IMR-90 (cell line): ENCODE results near the gene SNX5. TPM values are rescaled to one million over a fixed set of nuclear protein-coding genes. Genes with fewer than 3 reads are reported as not detected.

ENCODE experiments used
- ATAC-seq: fragments of 200-7000 bp; cut with Tn5 transposase; 2 replicates; pipeline ENCODE4 v1.9.1; 2020; ENCODE audit warnings: low read depth, mild to moderate bottlenecking, moderate library complexity
- BruUV-seq: library from RNA; stranded (reverse); fragments of 400-500 nt; replicated peaks from 2 replicates; lab custom pipeline; 2021; lab: Mats Ljungman, UMichigan
- CTCF ChIA-PET: fragments of 300-600 bp; formaldehyde crosslinking; extraction: SDS; loops from one replicate; lab custom pipeline; 2021; ENCODE audit warnings: antibody characterized with exemption; lab: Yijun Ruan, JAX
- POLR2A ChIA-PET: fragments of 300-600 bp; sonication (Branson Sonifier 250); formaldehyde crosslinking; loops from one replicate; lab custom pipeline; 2022; ENCODE audit warnings: antibody characterized with exemption; ENCODE audit not compliant: unreplicated experiment; lab: Charles Lee
- DNase-seq: peaks from one replicate; pipeline ENCODE4 v3.0.0; 2013
- H2AFZ ChIP-seq: replicated peaks from 2 replicates; pipeline ENCODE3; 2013; ENCODE audit warnings: low read length, mild to moderate bottlenecking; ENCODE audit not compliant: poor library complexity
- H2AK5ac ChIP-seq: 2 replicates; pipeline ENCODE4 v1.6.1; 2013; ENCODE audit warnings: low read depth, low read length, inconsistent platforms
- H2AK9ac ChIP-seq: replicated peaks from 2 replicates; pipeline ENCODE3; 2013; ENCODE audit warnings: mild to moderate bottlenecking, low read depth, low read length, moderate library complexity; ENCODE audit not compliant: poor library complexity
- H2BK120ac ChIP-seq: 2 replicates; pipeline ENCODE4 v1.6.1; 2013; ENCODE audit warnings: low read depth, low read length, inconsistent platforms
- H2BK15ac ChIP-seq: 3 replicates; pipeline ENCODE4 v1.6.1; 2013; ENCODE audit warnings: low read depth, low read length, inconsistent platforms
- H2BK20ac ChIP-seq: 2 replicates; pipeline ENCODE4 v1.6.1; 2013; ENCODE audit warnings: low read depth, mild to moderate bottlenecking, inconsistent platforms, low read length, moderate library complexity
- H2BK5ac ChIP-seq: 2 replicates; pipeline ENCODE4 v1.6.1; 2013; ENCODE audit warnings: mild to moderate bottlenecking, low read depth, low read length, inconsistent platforms; ENCODE audit not compliant: poor library complexity, severe bottlenecking
- H3K14ac ChIP-seq: replicated peaks from 2 replicates; pipeline ENCODE4 v1.6.1; 2013; ENCODE audit warnings: low read depth, low read length, inconsistent platforms
- H3K18ac ChIP-seq: 2 replicates; pipeline ENCODE4 v1.6.1; 2013; ENCODE audit warnings: low read depth, low read length, control low read depth
- H3K23ac ChIP-seq: 2 replicates; pipeline ENCODE4 v1.6.1; 2013; ENCODE audit warnings: low read depth, low read length, inconsistent platforms
- H3K27ac ChIP-seq: 2 replicates; pipeline ENCODE4 v1.5.1; 2013; ENCODE audit warnings: mild to moderate bottlenecking, control low read depth, low read length; ENCODE audit not compliant: insufficient read depth
- H3K27me3 ChIP-seq: 2 replicates; pipeline ENCODE4 v1.6.1; 2013; ENCODE audit warnings: low read length; ENCODE audit not compliant: control insufficient read depth, insufficient read depth
- H3K36me3 ChIP-seq: 2 replicates; pipeline ENCODE4 v1.6.1; 2013; ENCODE audit warnings: low read length, mixed read lengths; ENCODE audit not compliant: control insufficient read depth, insufficient read depth
- H3K4ac ChIP-seq: 2 replicates; pipeline ENCODE4 v1.6.1; 2013; ENCODE audit warnings: low read depth, low read length, inconsistent platforms
- H3K4me1 ChIP-seq: 2 replicates; pipeline ENCODE4 v1.6.1; 2013; ENCODE audit warnings: low read length, mixed read lengths; ENCODE audit not compliant: control insufficient read depth, insufficient read depth
- H3K4me2 ChIP-seq: 2 replicates; pipeline ENCODE4 v1.6.1; 2013; ENCODE audit warnings: low read depth, mild to moderate bottlenecking, control low read depth, low read length, moderate library complexity
- H3K4me3 ChIP-seq: 2 replicates; pipeline ENCODE4 v1.5.1; 2013; ENCODE audit warnings: low read depth, mild to moderate bottlenecking, control low read depth, low read length, moderate library complexity; ENCODE audit not compliant: insufficient read depth
- H3K56ac ChIP-seq: 2 replicates; pipeline ENCODE4 v1.6.1; 2013; ENCODE audit warnings: low read length, inconsistent platforms; ENCODE audit not compliant: insufficient read depth; ENCODE audit errors: extremely low read depth
- H3K79me1 ChIP-seq, 2 experiments: 2 replicates each; pipeline ENCODE4 v1.6.1; 2013; ENCODE audit warnings: low read length in 2 of 2, inconsistent platforms in 1 of 2, low read depth in 1 of 2
- H3K9ac ChIP-seq: 2 replicates; pipeline ENCODE4 v1.6.1; 2013; ENCODE audit warnings: low read depth, low read length, control low read depth
- H3K9me1 ChIP-seq: 2 replicates; pipeline ENCODE4 v1.6.1; 2013; ENCODE audit warnings: low read length, inconsistent platforms; ENCODE audit not compliant: insufficient read depth
- H3K9me3 ChIP-seq: 2 replicates; pipeline ENCODE4 v1.6.1; 2013; ENCODE audit warnings: low read length; ENCODE audit not compliant: control insufficient read depth, insufficient read depth
- H4K20me1 ChIP-seq: 2 replicates; pipeline ENCODE4 v1.6.1; 2013; ENCODE audit warnings: low read length, inconsistent platforms; ENCODE audit not compliant: insufficient read depth
- H4K5ac ChIP-seq: 2 replicates; pipeline ENCODE4 v1.6.1; 2013; ENCODE audit warnings: mild to moderate bottlenecking, low read depth, low read length, control low read depth
- H4K8ac ChIP-seq, 2 experiments: 2 replicates each; pipeline ENCODE4 v1.6.1; 2013; ENCODE audit warnings: low read depth in 2 of 2, low read length in 2 of 2, control low read depth in 1 of 2, inconsistent platforms in 1 of 2
- H4K91ac ChIP-seq: 2 replicates; pipeline ENCODE4 v1.6.1; 2013; ENCODE audit warnings: low read depth, low read length, inconsistent platforms; ENCODE audit not compliant: insufficient read depth
- BHLHE40 ChIP-seq: fragments of 150-350 bp; IDR thresholded peaks from 2 replicates; pipeline ENCODE4 v1.6.1; 2016; ENCODE audit warnings: mild to moderate bottlenecking, low read depth, low read length
- CTCF ChIP-seq: conservative IDR thresholded peaks from 2 replicates; pipeline ENCODE4 v1.5.1; 2012; ENCODE audit warnings: mild to moderate bottlenecking, low read depth, low read length, improper control_type of control experiment
- ELK1 ChIP-seq: fragments of 150-350 bp; IDR thresholded peaks from 2 replicates; pipeline ENCODE4 v1.6.1; 2016; ENCODE audit warnings: low read depth, mild to moderate bottlenecking, low read length, moderate library complexity, borderline replicate concordance
- FOS ChIP-seq: fragments of 150-350 bp; IDR thresholded peaks from 2 replicates; pipeline ENCODE4 v1.6.1; 2016; ENCODE audit warnings: low read depth, low read length
- MAZ ChIP-seq: IDR thresholded peaks from 2 replicates; pipeline ENCODE4 v1.6.1; 2012; ENCODE audit warnings: low read depth, mild to moderate bottlenecking, low read length, improper control_type of control experiment, moderate library complexity, borderline replicate concordance
- MXI1 ChIP-seq: IDR thresholded peaks from 2 replicates; pipeline ENCODE4 v1.6.1; 2012; ENCODE audit warnings: low read depth, mild to moderate bottlenecking, low read length, moderate library complexity, borderline replicate concordance
- NFE2L2 ChIP-seq: fragments of 150-350 bp; IDR thresholded peaks from 2 replicates; pipeline ENCODE4 v1.6.1; 2016; ENCODE audit warnings: low read depth, mild to moderate bottlenecking, low read length
- RAD21 ChIP-seq: IDR thresholded peaks from 2 replicates; pipeline ENCODE4 v1.6.1; 2012; ENCODE audit warnings: low read length, improper control_type of control experiment
- RCOR1 ChIP-seq: IDR thresholded peaks from 2 replicates; pipeline ENCODE4 v1.6.1; 2012; ENCODE audit warnings: mild to moderate bottlenecking, low read length, improper control_type of control experiment; ENCODE audit not compliant: insufficient replicate concordance
- RFX5 ChIP-seq: IDR thresholded peaks from 2 replicates; pipeline ENCODE4 v1.8.0; 2012; ENCODE audit warnings: low read depth, mild to moderate bottlenecking, low read length, moderate library complexity
- WGBS, 2 experiments: methylation state at CpG; one replicate each; pipeline versions ENCODE4 v1.1.5 to v1.1.7; 2013; ENCODE audit warnings: missing lambda C conversion rate in 2 of 2; ENCODE audit not compliant: insufficient read length in 1 of 2; ENCODE audit errors: extremely low coverage in 2 of 2; 5-methylcytosine and 5-hydroxymethylcytosine counted together
- dilution Hi-C: fragments of 300-500 bp; cut with HindIII; formaldehyde crosslinking; loops from one replicate; pipeline ENCODE4 v1.14.3; 2018; ENCODE audit warnings: low sequenced_read_pairs; ENCODE audit not compliant: unreplicated experiment
- in situ Hi-C: fragments of 300-500 bp; cut with MboI; formaldehyde crosslinking; loops from 3 replicates; pipeline ENCODE4 v1.14.3; 2019; ENCODE audit warnings: low sequenced_read_pairs, inconsistent platforms, mixed read lengths
- intact Hi-C: fragments of 100-400 bp; cut with micrococcal nuclease; formaldehyde crosslinking; loops from 2 replicates; pipeline ENCODE4 v1.10.0; 2022
- polyA plus RNA-seq, 3 experiments: library from polyadenylated mRNA; depleted of rRNA; stranded (reverse); fragments of >200 nt; gene quantifications; 2 replicates each; pipeline ENCODE4 v1.2.3, GENCODE V29; 2012; ENCODE audit warnings: low replicate concordance in 1 of 3
- total RNA-seq: library from RNA; depleted of rRNA; stranded (reverse); fragments of >200 nt; gene quantifications from 2 replicates; pipeline ENCODE4 v1.2.3, GENCODE V29; 2012

Gene SNX5
- total and polyA plus RNA-seq, 2 of the 4 experiments (the other 2 are of a cell fraction) = 65.4 to 92.8 TPM

- no TSS peak for BruUV-seq
- Histone ChIP-seq H2BK120ac (no peak overlapping the region), H4K5ac (no peak overlapping the region), H2AFZ (no peak overlapping the region), H2AK9ac (no peak overlapping the region), H2BK15ac (no peak overlapping the region), H3K9me1 (no peaks in the 10 kb centered on the region), H3K4ac (no peak overlapping the region), H2BK5ac (no peak overlapping the region), H3K27ac (no peak overlapping the region), H4K20me1 (no peaks in the 10 kb centered on the region), H3K18ac (no peak overlapping the region), H3K36me3 (no peaks in the 10 kb centered on the region), H3K9ac (no peak overlapping the region), H3K4me2 (no peak overlapping the region), H3K14ac (no peak overlapping the region), H2BK20ac (no peak overlapping the region), H3K27me3 (peaks cover 4% of the 10 kb centered on the region; the same call in 1 of the 2 replicates), H3K23ac (no peak overlapping the region), H3K9me3 (no peaks in the 10 kb centered on the region), H3K4me1 (no peaks in the 10 kb centered on the region; the same call in 1 of the 2 replicates), H4K91ac (no peak overlapping the region), H3K4me3 (no peak overlapping the region), H3K56ac (no peak overlapping the region), H2AK5ac (no peak overlapping the region), H3K79me1 (no peaks in the 10 kb centered on the region), H4K8ac (no peak overlapping the region)
- ATAC-seq (no peak), DNase-seq (no peak)
- WGBS, 2 experiments = 100% methylated on average over 2 of the region's 8 CpGs; no CpG with 5 or more reads in 1 of the 2 experiments
- in situ Hi-C loops = no loop called here
- CTCF ChIA-PET = interaction anchor here (0.6 kb wide), 1 partner anchor 20 kb away, joined by 4 read pairs; no protein-coding TSS in a partner anchor
- TF ChIP-seq ELK1 = no peak
- TF ChIP-seq BHLHE40 = no peak
- no peak for TF ChIP-seq RFX5
- TF ChIP-seq CTCF = no peak
- no peak for TF ChIP-seq RAD21
- no peak for TF ChIP-seq MXI1
- no peak for TF ChIP-seq FOS
- TF ChIP-seq NFE2L2 = no peak
- TF ChIP-seq RCOR1 = no peak
- no peak for TF ChIP-seq MAZ
- intact Hi-C loops = no loop called here
- POLR2A ChIA-PET = no interaction called here
- dilution Hi-C loops = no loop called here
Observed at GRCh38 chr20:17919149-17919548, 49.4 kb downstream of the SNX5 start.
